ENCODE data around the gene YJU2.

YJU2 gene

DNA sequence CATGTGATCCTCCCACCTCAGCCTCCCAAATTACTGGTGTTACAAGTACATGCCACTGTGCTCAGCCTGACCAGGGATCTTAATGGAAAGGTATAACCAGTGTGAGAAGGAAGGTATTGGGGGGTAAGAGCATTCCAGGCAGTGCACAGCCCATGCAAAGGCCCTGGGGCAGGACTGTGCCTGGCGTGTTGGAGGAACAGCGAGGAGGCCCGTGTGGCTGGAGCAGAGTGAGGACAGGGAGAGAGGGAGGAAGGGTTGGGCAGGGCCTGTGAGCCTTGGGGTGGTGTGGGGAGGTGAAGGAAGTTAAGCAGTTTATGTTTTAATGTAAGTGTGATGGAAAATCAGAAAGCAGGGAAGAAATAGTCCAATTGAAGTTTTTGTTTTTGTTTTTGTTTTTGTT lies 53.7 kb downstream of the YJU2 start:
- H3K4me1 ChIP-seq (ENCODE audit: control insufficient read depth, low read length), result peaks cover 7% of the 10 kb centered on the region; the same call in 1 of the 2 replicates
- H3K4me3 ChIP-seq (ENCODE audit: low read length), result no peak overlapping the region
- H3K27ac ChIP-seq (ENCODE audit: low read depth, low read length), result no peak overlapping the region
- no peaks in the 10 kb centered on the region for H3K36me3 ChIP-seq (ENCODE audit: control insufficient read depth, low read length)
- no peak overlapping the region for H3K4me2 ChIP-seq (ENCODE audit: low read length)
- no peak for TF ChIP-seq EZH2phosphoT487 (IDR thresholded peaks at IDR 0.05; ENCODE audit: borderline replicate concordance, low read length)
- TF ChIP-seq, protein P1, sequence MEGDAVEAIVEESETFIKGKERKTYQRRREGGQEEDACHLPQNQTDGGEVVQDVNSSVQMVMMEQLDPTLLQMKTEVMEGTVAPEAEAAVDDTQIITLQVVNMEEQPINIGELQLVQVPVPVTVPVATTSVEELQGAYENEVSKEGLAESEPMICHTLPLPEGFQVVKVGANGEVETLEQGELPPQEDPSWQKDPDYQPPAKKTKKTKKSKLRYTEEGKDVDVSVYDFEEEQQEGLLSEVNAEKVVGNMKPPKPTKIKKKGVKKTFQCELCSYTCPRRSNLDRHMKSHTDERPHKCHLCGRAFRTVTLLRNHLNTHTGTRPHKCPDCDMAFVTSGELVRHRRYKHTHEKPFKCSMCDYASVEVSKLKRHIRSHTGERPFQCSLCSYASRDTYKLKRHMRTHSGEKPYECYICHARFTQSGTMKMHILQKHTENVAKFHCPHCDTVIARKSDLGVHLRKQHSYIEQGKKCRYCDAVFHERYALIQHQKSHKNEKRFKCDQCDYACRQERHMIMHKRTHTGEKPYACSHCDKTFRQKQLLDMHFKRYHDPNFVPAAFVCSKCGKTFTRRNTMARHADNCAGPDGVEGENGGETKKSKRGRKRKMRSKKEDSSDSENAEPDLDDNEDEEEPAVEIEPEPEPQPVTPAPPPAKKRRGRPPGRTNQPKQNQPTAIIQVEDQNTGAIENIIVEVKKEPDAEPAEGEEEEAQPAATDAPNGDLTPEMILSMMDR (IDR thresholded peaks at IDR 0.05; ENCODE audit: low read depth, low read length, poor library complexity, severe bottlenecking), result no peak
- no peaks in the 10 kb centered on the region for H3K79me2 ChIP-seq (ENCODE audit: control insufficient read depth, low read length)
- H3F3A ChIP-seq (ENCODE audit: control insufficient read depth, insufficient read depth), result no peaks in the 10 kb centered on the region
- H3K9me2 ChIP-seq (replicated peaks; ENCODE audit: control insufficient read depth, low read length), result no peaks in the 10 kb centered on the region
- no peaks in the 10 kb centered on the region for H4K20me1 ChIP-seq (ENCODE audit: control insufficient read depth, insufficient read depth, low read depth, low read length)
- no peaks in the 10 kb centered on the region for H3K27me3 ChIP-seq (ENCODE audit: control insufficient read depth, low read length)
- no peaks in the 10 kb centered on the region for H3K9me3 ChIP-seq (ENCODE audit: control insufficient read depth, insufficient read depth, low read length)

GRCh38 chr19:4301590-4302242 lies 54.8 kb downstream of the YJU2 start:
- Histone ChIP-seq H3K27ac (ENCODE audit: low read depth, low read length) (no peak overlapping the region), H3K79me2 (ENCODE audit: control insufficient read depth, low read length) (no peaks in the 10 kb centered on the region), H3K4me2 (ENCODE audit: low read length) (no peak overlapping the region), H3K9me2 (replicated peaks; ENCODE audit: control insufficient read depth, low read length) (no peaks in the 10 kb centered on the region), H4K20me1 (ENCODE audit: control insufficient read depth, insufficient read depth, low read depth, low read length) (no peaks in the 10 kb centered on the region), H3K4me3 (ENCODE audit: low read length) (no peak overlapping the region), H3K36me3 (ENCODE audit: control insufficient read depth, low read length) (no peaks in the 10 kb centered on the region), H3F3A (ENCODE audit: control insufficient read depth, insufficient read depth) (no peaks in the 10 kb centered on the region), H3K4me1 (ENCODE audit: control insufficient read depth, low read length) (peaks cover 3% of the 10 kb centered on the region; the same call in 1 of the 2 replicates), H3K27me3 (ENCODE audit: control insufficient read depth, low read length) (no peaks in the 10 kb centered on the region), H3K9me3 (ENCODE audit: control insufficient read depth, insufficient read depth, low read length) (no peaks in the 10 kb centered on the region)
- TF ChIP-seq EZH2phosphoT487 (IDR thresholded peaks at IDR 0.05; ENCODE audit: borderline replicate concordance, low read length), result no peak
- TF ChIP-seq, protein P1 (IDR thresholded peaks at IDR 0.05; ENCODE audit: low read depth, low read length, poor library complexity, severe bottlenecking), result no peak

DNA sequence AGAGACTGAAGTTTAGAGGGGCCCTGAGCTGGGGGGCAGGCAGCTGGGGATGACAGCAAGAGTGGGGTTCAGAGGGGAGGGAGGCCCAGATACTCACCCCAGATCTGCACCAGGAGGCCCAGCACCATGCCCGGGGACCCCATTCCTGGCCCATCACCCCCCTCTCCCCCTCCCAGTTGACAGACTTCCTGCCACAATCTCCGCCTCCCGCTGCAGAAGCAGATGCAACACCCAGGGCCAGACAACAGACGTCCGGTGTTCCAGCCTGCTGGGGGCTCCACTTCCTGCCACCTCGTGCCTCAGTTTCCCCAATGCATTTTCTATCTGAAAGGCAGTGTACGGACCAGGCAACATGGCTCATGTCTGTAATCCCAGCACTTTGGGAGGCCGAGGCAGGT lies 55.4 kb downstream of the YJU2 start, which contains the start of gene TMIGD2:
TMIGD2 (minus strand) TSS at position 147 of the 398 bp plus-strand sequence; CDS start at position 143, 4 bp downstream.
- Histone ChIP-seq H3K4me1 (ENCODE audit: control insufficient read depth, low read length) (peaks cover 3% of the 10 kb centered on the region; the same call in 1 of the 2 replicates), H3K4me3 (ENCODE audit: low read length) (no peak within 1 kb of the TSS), H3K9me2 (replicated peaks; ENCODE audit: control insufficient read depth, low read length) (no peaks in the 10 kb centered on the region), H3K27ac (ENCODE audit: low read depth, low read length) (no peak within 1 kb of the TSS), H3K4me2 (ENCODE audit: low read length) (no peak within 1 kb of the TSS), H3K9me3 (ENCODE audit: control insufficient read depth, insufficient read depth, low read length) (no peaks in the 10 kb centered on the region), H3K36me3 (ENCODE audit: control insufficient read depth, low read length) (no peaks in the 10 kb centered on the region), H3F3A (ENCODE audit: control insufficient read depth, insufficient read depth) (no peaks in the 10 kb centered on the region), H3K27me3 (ENCODE audit: control insufficient read depth, low read length) (no peaks in the 10 kb centered on the region), H3K79me2 (ENCODE audit: control insufficient read depth, low read length) (no peaks in the 10 kb centered on the region), H4K20me1 (ENCODE audit: control insufficient read depth, insufficient read depth, low read depth, low read length) (no peaks in the 10 kb centered on the region)
- TF ChIP-seq, protein P1 (IDR thresholded peaks at IDR 0.05; ENCODE audit: low read depth, low read length, poor library complexity, severe bottlenecking), result no peak
- TF ChIP-seq EZH2phosphoT487 (IDR thresholded peaks at IDR 0.05; ENCODE audit: borderline replicate concordance, low read length), result no peak

Measured in DOHH2 (cell line).